ENCODE data around the gene ATN1. TPM values are rescaled to one million over a fixed set of nuclear protein-coding genes. Genes with fewer than 3 reads are reported as not detected.
"Not testable (repeated sequence)": the region's sequence is repeated elsewhere in the genome, so short reads cannot be mapped to it uniquely, and the experiment has no call there.

ATN1 gene
- total RNA-seq, 2 donors from 2014 or later: 75.3 to 83.1 TPM

GRCh38 chr12:6899837-6900519 lies 27.8 kb upstream of the ATN1 start:
- intact Hi-C loops (cut with DNase I): no loop called here
- peak; percentile 69 for DNase-seq
- ATAC-seq: peak in 1 of 2 donors; percentile 19

GRCh38 chr12:6902448-6902847 lies 25.3 kb upstream of the ATN1 start:
- intact Hi-C loops (cut with DNase I): no loop called here
- DNase-seq (no peak), ATAC-seq (no peak)

GRCh38 chr12:6903722-6904121 lies 24.0 kb upstream of the ATN1 start:
- ATAC-seq (no peak), DNase-seq (no peak)
- intact Hi-C loops (cut with DNase I): no loop called here

- DNase-seq: peak; percentile 99
- ATAC-seq: peak; percentile 98
- intact Hi-C loops (cut with DNase I): no loop called here
These were observed 23.2 kb upstream of the ATN1 start, which contains the start of gene LRRC23 for GRCh38 chr12:6904280-6905276. TSS of gene LRRC23 (plus strand) at chr12:6904822. CDS start at chr12:6905634, 812 bp downstream.

GRCh38 chr12:6905414-6906040 lies 22.2 kb upstream of the ATN1 start:
- ATAC-seq (no peak), DNase-seq (no peak)
- intact Hi-C loops (cut with DNase I): no loop called here

GRCh38 chr12:6908141-6908540 lies 19.6 kb upstream of the ATN1 start:
- intact Hi-C loops (cut with DNase I); DNase-seq; ATAC-seq: not testable (repeated sequence)

- intact Hi-C loops (cut with DNase I): no loop called here
- DNase-seq: no peak
- ATAC-seq: no peak
These were observed 18.2 kb upstream of the ATN1 start for GRCh38 chr12:6909421-6910145.

- intact Hi-C loops (cut with DNase I): no loop called here
- ATAC-seq: no peak
- DNase-seq: no peak
These were observed 15.4 kb upstream of the ATN1 start for GRCh38 chr12:6912164-6912935.

GRCh38 chr12:6914246-6914946 lies 13.4 kb upstream of the ATN1 start, which contains the start of gene ENO2:
TSS of gene ENO2 (plus strand) at chr12:6914580. CDS start at chr12:6915833, 1,253 bp downstream.
- intact Hi-C loops (cut with DNase I): no loop called here
- ATAC-seq: peak; percentile 93 to 95
- peak; percentile 87 for DNase-seq

GRCh38 chr12:6914947-6915788 lies 12.6 kb upstream of the ATN1 start:
- ATAC-seq (peak; percentile 3 to 8), DNase-seq (peak; percentile 49)
- intact Hi-C loops (cut with DNase I): no loop called here

GRCh38 chr12:6915789-6916285 lies 11.9 kb upstream of the ATN1 start:
- intact Hi-C loops (cut with DNase I): no loop called here
- ATAC-seq (no peak), DNase-seq (no peak)

- intact Hi-C loops (cut with DNase I): no loop called here
- DNase-seq: no peak
- no peak for ATAC-seq
These were observed 11.1 kb upstream of the ATN1 start for GRCh38 chr12:6916426-6917200.

GRCh38 chr12:6917491-6918231 lies 10.1 kb upstream of the ATN1 start:
- DNase-seq (no peak), ATAC-seq (no peak)
- intact Hi-C loops (cut with DNase I): no loop called here

GRCh38 chr12:6919588-6919987 lies 8.2 kb upstream of the ATN1 start:
- no peak for ATAC-seq
- DNase-seq: no peak
- intact Hi-C loops (cut with DNase I): no loop called here

- intact Hi-C loops (cut with DNase I): no loop called here
- DNase-seq (no peak), ATAC-seq (no peak)
These were observed 6.2 kb upstream of the ATN1 start for GRCh38 chr12:6921539-6921938.

Measured in left cardiac atrium (tissue), 4 donors.